K562 (cell line): ENCODE results near the gene SNRNP70. TPM values are rescaled to one million over a fixed set of nuclear protein-coding genes. Genes with fewer than 3 reads are reported as not detected.

ENCODE experiments used
- BHLHE40 ChIP-seq: IDR thresholded peaks from 2 replicates; pipeline ENCODE4 v1.6.1; 2011; ENCODE audit warnings: low read length, improper control_type of control experiment
- CAMTA2 ChIP-seq: fragments of 250-450 bp; sonication (Bioruptor Pico); conservative IDR thresholded peaks from 2 replicates; pipeline ENCODE4 v1.5.1; 2022
- DPF2 ChIP-seq: fragments of 450-650 bp; IDR thresholded peaks from 2 replicates; pipeline ENCODE4 v1.6.1; 2016
- ETV5 ChIP-seq: sonication (generic); formaldehyde crosslinking; IDR thresholded peaks from 2 replicates; pipeline ENCODE4 v1.4.0; 2020; ENCODE audit warnings: low read depth, mild to moderate bottlenecking, missing genetic modification reagents
- GATAD2A ChIP-seq: fragments of 450-650 bp; IDR thresholded peaks from 2 replicates; pipeline ENCODE4 v1.6.1; 2017
- KLF16 ChIP-seq: IDR thresholded peaks from 2 replicates; pipeline ENCODE4 v1.6.1; 2016; ENCODE audit warnings: antibody characterized with exemption
- MBD2 ChIP-seq: sonication (generic); IDR thresholded peaks from 2 replicates; pipeline ENCODE4 v1.6.1; 2016; ENCODE audit warnings: low read depth, borderline replicate concordance
- MEF2A ChIP-seq: IDR thresholded peaks from 2 replicates; pipeline ENCODE4 v1.6.1; 2011; ENCODE audit warnings: low read depth, mild to moderate bottlenecking, low read length, moderate library complexity; ENCODE audit not compliant: control insufficient read depth
- POLR2G ChIP-seq: fragments of 200-400 bp; formaldehyde crosslinking; IDR thresholded peaks from 2 replicates; pipeline ENCODE4 v1.6.1; 2017; ENCODE audit warnings: low read depth, mild to moderate bottlenecking, antibody characterized with exemption, low read length, moderate library complexity
- PPARD ChIP-seq: fragments of 250-450 bp; sonication (Bioruptor Pico); IDR thresholded peaks from 2 replicates; pipeline ENCODE4 v1.8.0; 2022; ENCODE audit warnings: inconsistent platforms, mild to moderate bottlenecking, moderate library complexity
- RAD51 ChIP-seq: fragments of 450-650 bp; IDR thresholded peaks from 2 replicates; pipeline ENCODE4 v1.7.1; 2016; ENCODE audit warnings: low read depth, mild to moderate bottlenecking, borderline replicate concordance
- RBM25 ChIP-seq: fragments of 200-400 bp; formaldehyde crosslinking; IDR thresholded peaks from 2 replicates; pipeline ENCODE4 v1.6.1; 2018; ENCODE audit warnings: low read length, low read depth, moderate library complexity; ENCODE audit not compliant: severe bottlenecking
- RNF2 ChIP-seq: sonication (generic); IDR thresholded peaks from 2 replicates; pipeline ENCODE4 v1.6.1; 2016
- SMARCA4 ChIP-seq: fragments of 450-650 bp; IDR thresholded peaks from 2 replicates; pipeline ENCODE4 v1.6.1; 2016
- SPI1 ChIP-seq: IDR thresholded peaks from 2 replicates; pipeline ENCODE4 v1.6.1; 2011; ENCODE audit warnings: low read depth, low read length, control low read depth, borderline replicate concordance
- TEAD1 ChIP-seq, 2 experiments: fragments of 450-650 bp in 1 of 2; sonication (generic) in 1 of 2; formaldehyde crosslinking; IDR thresholded peaks; 2 replicates each; pipeline versions ENCODE4 v1.4.0 to v1.8.0; 2020 to 2022; ENCODE audit warnings: mild to moderate bottlenecking in 2 of 2, missing genetic modification reagents in 1 of 2
- TRIM28 ChIP-seq: fragments of 450-650 bp; IDR thresholded peaks from 2 replicates; pipeline ENCODE4 v1.6.1; 2017
- polyA plus RNA-seq, 8 experiments: library from polyadenylated mRNA; depleted of rRNA in 4 of 8; stranded (reverse) in 5 of 8; unstranded in 3 of 8; fragments of >200 nt; fragmentation: Nextera tagmentation in 2 of 8; fragmentation: Illumina TruSeq in 1 of 8; extraction: Ambion mirVana in 2 of 8; extraction: Trizol in 1 of 8; gene quantifications; 2 replicates each; pipeline versions ENCODE4 v1.2.1 to v1.2.3, GENCODE V29; 2011 to 2014; ENCODE audit warnings: inconsistent platforms in 1 of 8, missing spikeins in 1 of 8
- total RNA-seq, 7 experiments: library from RNA; depleted of rRNA in 6 of 7; stranded (reverse); fragments of >200 nt in 6 of 7; fragmentation: Illumina TruSeq in 2 of 7; extraction: Trizol in 2 of 7; gene quantifications; 2 replicates each; pipeline versions ENCODE4 v1.2.1 to v1.2.3, GENCODE V29; 2011 to 2021; ENCODE audit warnings: low replicate concordance in 1 of 7
- TF ChIP-seq, protein P1 (sequence below): sonication (generic); formaldehyde crosslinking; IDR thresholded peaks from 2 replicates; pipeline ENCODE4 v1.9.0; 2022; ENCODE audit warnings: mild to moderate bottlenecking, missing genetic modification reagents
- TF ChIP-seq, protein P2 (sequence below): IDR thresholded peaks from 2 replicates; pipeline ENCODE4 v1.6.1; 2012; ENCODE audit warnings: low read depth, low read length, improper control_type of control experiment, borderline replicate concordance

SNRNP70 gene
- total and polyA plus RNA-seq, 9 of the 15 experiments (the other 6 are each of a cell fraction or from before 2014, with no cell fraction given) = 2.8 to 496 (median 136) TPM

DNA sequence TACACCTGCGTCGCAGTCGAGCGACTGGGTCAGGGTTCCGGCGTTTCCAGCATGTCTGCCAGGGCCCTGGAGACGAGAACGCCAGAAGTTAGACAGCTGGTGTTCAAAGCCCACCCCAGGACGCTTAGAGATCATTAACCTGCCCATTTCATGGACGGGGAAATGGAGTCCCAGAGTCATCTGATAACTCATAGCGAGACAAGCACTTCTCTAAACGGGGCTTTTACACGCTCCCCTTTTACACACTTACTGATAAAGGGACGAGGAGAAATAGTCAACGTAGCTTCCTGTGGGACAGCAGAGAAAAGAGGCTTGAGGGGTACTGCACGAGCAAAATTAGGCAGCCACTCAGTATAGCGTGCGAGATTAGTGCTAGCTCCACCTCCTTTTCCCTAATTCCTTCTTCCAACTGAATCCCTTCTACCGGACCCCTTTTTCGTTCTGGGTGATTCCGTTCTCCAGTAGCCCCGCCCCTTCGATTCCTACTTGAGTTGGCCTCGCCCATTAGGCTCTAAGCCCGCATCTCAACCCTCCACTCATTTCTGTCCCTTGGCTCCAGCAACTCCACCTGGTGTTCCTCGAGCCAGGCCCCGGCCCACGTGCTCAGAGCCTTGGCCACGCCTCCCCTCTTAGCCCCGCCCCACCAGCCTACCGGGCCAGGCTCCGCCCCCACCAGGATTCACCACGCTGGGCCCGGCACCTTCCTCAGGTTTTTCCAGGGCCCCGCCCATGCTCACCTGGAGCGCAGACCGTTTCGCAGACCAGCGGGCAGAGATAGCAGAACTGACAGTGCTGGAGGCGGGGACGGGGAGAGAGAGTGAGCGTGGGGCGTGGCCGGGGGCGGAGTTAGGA is 66.2 kb downstream of the SNRNP70 start (continued):
- TF ChIP-seq, protein P1, sequence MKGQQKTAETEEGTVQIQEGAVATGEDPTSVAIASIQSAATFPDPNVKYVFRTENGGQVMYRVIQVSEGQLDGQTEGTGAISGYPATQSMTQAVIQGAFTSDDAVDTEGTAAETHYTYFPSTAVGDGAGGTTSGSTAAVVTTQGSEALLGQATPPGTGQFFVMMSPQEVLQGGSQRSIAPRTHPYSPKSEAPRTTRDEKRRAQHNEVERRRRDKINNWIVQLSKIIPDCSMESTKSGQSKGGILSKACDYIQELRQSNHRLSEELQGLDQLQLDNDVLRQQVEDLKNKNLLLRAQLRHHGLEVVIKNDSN (CRISPR knock-in tag) = peak; percentile 95
- TF ChIP-seq MEF2A (no peak), RBM25 (peak; percentile 84), RAD51 (peak; percentile 86), DPF2 (peak; percentile 45; the same call in 1 of the 2 replicates), KLF16 (no peak; the same call in 1 of the 2 replicates), RNF2 (0 out of 2 replicates have a peak, but pooled peaks have one; percentile 40), PPARD (CRISPR knock-in tag) (no peak), TRIM28 (no peak; the same call in 1 of the 2 replicates), SMARCA4 (no peak), TEAD1 (CRISPR knock-in tag; IDR thresholded peaks at IDR 0.05) (0 out of 4 replicates have a peak, but pooled peaks of 1 of the 2 experiments have one; percentile 7), POLR2G (peak; percentile 73), SPI1 (peak; percentile 23; the same call in 1 of the 2 replicates), BHLHE40 (peak; percentile 83), CAMTA2 (CRISPR knock-in tag) (no peak), ETV5 (no peak), MBD2 (0 out of 2 replicates have a peak, but pooled peaks have one; percentile 3), GATAD2A (no peak)
- TF ChIP-seq, protein P2, sequence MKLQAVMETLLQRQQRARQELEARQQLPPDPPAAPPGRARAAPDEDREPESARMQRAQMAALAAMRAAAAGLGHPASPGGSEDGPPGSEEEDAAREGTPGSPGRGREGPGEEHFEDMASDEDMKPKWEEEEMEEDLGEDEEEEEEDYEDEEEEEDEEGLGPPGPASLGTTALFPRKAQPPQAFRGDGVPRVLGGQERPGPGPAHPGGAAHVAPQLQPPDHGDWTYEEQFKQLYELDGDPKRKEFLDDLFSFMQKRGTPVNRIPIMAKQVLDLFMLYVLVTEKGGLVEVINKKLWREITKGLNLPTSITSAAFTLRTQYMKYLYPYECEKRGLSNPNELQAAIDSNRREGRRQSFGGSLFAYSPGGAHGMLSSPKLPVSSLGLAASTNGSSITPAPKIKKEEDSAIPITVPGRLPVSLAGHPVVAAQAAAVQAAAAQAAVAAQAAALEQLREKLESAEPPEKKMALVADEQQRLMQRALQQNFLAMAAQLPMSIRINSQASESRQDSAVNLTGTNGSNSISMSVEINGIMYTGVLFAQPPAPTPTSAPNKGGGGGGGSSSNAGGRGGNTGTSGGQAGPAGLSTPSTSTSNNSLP = peak; percentile 22; the same call in 1 of the 2 replicates
